ENCODE results near the gene TECR.
"Not testable (repeated sequence)": the region's sequence is repeated elsewhere in the genome, so short reads cannot be mapped to it uniquely, and the experiment has no call there.

The TECR gene

GRCh38 chr19:14599548-14600147 is 70.3 kb downstream of the TECR start:
- no peak for DNase-seq

DNA sequence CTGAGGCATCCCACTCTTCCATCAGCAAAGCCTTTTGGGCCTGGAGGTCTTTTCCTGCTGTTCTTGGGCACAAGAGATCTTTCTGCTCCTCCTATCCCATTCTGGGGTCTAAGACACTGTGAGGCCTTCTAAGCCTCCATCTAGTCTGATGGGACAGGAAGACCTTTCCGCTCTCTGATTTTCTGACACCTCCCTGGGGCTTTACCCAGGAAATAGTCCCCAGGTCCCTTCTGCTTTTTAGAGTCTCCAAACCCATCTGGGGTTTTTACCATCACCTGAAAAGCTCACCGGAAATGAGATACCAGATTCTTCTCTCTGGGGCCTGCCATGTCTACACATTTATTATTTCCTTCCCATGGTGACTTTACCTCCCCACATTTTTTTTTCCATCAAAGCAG is 74.6 kb downstream of the TECR start:
- DNase-seq: peak; percentile 3

- no peak for DNase-seq
Observed at GRCh38 chr19:14606627-14607026, 77.2 kb downstream of the TECR start.

DNA sequence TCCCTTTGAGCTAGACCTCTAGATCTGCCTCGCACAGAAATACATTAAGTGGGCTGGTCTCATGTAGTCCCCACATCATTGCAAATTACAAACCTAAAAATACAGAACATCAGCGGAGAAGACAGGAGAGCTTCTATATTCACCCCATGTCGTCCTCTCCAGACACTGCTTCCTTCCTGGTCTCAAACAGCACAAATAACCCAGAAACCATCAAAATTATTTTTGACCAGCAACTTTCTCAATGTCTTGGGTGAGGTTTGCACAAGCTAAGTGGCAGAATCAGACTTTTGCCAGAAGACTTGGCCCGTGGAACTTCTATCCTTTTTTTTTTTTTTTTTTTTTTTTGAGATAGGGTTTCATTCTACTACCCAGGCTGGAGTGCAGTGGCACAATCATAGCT is 81.7 kb downstream of the TECR start:
- DNase-seq: no peak

DNA sequence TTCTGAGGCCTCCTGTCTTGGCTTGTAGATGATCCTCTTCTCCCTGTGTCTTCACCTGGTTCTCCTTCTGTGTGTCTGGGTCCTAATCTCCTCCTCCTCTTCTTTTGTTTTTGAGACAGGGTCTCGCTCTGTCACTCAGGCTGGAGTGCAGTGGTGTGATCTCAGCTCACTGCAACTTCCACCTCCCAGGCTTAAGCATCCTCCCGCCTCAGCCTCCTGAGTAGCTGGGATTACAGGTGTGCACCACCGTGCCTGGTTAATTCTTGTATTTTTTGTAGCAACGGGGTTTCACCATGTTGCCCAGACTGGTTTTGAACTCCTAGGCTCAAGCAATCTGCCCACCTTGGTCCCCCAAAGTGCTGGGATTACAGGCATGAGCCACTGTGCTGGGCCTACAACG is 82.8 kb downstream of the TECR start:
- not testable (repeated sequence) for DNase-seq

DNA sequence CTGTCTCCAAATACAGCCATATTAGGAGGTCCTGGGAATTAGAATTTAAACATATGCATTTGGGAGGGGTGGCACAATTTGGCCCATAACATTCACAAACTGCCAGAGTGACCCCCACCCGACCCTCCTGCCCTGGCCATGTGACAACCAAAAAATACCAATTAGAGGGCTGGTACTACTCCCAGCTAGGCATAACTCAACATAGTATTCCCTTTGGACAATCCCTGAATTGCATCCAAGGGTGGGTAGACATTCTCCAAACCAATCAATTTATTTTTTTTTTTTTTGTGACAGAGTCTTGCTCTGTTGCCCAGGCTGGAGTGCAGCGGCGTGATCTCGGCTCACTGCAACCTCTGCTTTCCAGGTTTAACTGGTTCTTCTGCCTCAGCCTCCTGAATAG is 83.3 kb downstream of the TECR start:
- DNase-seq: no peak

DNA sequence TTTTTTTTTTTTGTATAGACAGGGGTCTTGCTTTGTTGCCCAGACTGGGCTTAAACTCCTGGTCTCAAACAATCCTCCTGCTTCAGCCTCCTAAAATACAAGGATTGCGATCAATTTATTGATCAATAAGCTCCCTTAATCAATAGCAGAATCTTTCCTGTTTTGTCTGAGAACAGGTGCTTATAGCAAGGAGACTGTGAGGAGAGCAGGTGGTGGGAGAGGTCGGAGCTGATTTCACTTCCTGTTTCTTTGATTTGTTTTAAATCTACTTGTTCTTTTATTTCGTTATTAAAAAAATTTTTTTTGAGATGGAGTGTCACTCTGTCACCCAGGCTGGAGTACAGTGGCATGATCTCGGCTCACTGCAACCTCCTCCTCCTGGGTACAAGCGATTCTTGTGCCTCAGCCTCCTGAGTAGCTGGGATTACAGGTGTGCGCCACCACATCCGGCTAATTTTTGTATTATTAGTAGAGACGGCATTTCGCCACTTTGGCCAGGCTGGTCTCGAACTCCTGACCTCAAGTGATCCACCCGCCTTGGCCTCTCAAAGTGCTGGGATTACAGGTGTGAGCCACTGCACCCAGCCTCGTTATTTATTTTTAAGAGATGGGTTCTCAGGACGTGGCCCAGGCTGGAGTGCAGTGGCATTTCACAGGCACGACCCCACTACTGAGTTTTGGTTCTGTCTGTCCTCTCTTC is 84.2 kb downstream of the TECR start:
- DNase-seq: not testable (repeated sequence)

GRCh38 chr19:14614099-14614412 is 84.7 kb downstream of the TECR start:
- DNase-seq: no peak

Measured in central memory CD4-positive, alpha-beta T cell (primary cell).